Suprapubic skin (tissue), 3 donors: ENCODE data around the gene RNU6-7.

Experiments
- CTCF ChIP-seq, 2 donors: fragments of 200-600 bp in 1 of 2; fragments of 450-650 bp in 1 of 2; sonication (generic) in 1 of 2; IDR thresholded peaks; one replicate each; pipeline ENCODE4 v1.5.1; 2016 to 2019; ENCODE audit warnings: antibody characterized with exemption in 2 of 2, mild to moderate bottlenecking in 1 of 2, moderate library complexity in 1 of 2
- EP300 ChIP-seq: sonication (generic); formaldehyde crosslinking; IDR thresholded peaks from one replicate; pipeline ENCODE4 v1.6.1; 2017; ENCODE audit warnings: antibody characterized with exemption
- POLR2A ChIP-seq, 2 donors: fragments of 450-650 bp; IDR thresholded peaks; one replicate each; pipeline ENCODE4 v1.6.1; 2017; ENCODE audit warnings: antibody characterized with exemption in 2 of 2, mild to moderate bottlenecking in 2 of 2, moderate library complexity in 2 of 2

DNA sequence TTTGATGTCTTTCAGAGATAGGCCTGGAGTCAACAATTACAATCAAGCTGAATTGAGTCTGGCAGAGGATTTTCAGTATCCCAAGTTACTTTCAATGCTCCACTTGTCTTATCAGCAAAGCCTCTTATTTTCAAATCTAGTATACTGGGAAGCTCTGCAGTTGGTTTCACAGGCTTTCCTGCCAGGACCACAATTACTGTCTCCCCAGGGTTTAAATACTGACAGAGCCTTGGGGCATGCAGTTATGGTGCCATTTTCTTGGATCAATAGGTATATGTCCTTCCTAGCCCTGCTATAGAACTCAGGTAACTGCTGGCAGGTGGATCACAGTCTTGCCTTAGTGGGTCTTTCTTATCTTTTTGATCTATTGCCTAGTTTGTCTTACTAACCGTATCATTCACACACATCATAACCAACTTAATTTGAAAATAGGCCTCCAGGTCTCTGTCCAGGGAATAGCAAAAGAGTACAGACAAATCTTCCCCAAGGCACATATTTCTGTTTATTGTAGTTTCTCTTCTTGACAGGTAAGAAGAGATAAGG is 23.6 kb downstream of the RNU6-7 start:
- TF ChIP-seq CTCF (IDR thresholded peaks at IDR 0.05), result no peak
- TF ChIP-seq EP300, result no peak
- TF ChIP-seq POLR2A (IDR thresholded peaks at IDR 0.05), result no peak
